ENCODE measurements around the gene PACSIN3.

Gene PACSIN3

GRCh38 chr11:47139878-47140277, 46.4 kb downstream of the PACSIN3 start:
- H3K4me3 ChIP-seq (ENCODE audit: low read depth, low read length) = no peak overlapping the region
- TF ChIP-seq CTCF (IDR thresholded peaks at IDR 0.05; ENCODE audit: low read depth, low read length) = no peak

GRCh38 chr11:47137476-47137875, 48.8 kb downstream of the PACSIN3 start:
- TF ChIP-seq CTCF (IDR thresholded peaks at IDR 0.05; ENCODE audit: low read depth, low read length) = no peak
- no peak overlapping the region for H3K4me3 ChIP-seq (ENCODE audit: low read depth, low read length)

GRCh38 chr11:47136921-47137320, 49.3 kb downstream of the PACSIN3 start:
- H3K4me3 ChIP-seq (ENCODE audit: low read depth, low read length) = no peak overlapping the region
- TF ChIP-seq CTCF (IDR thresholded peaks at IDR 0.05; ENCODE audit: low read depth, low read length) = no peak

- H3K4me3 ChIP-seq (ENCODE audit: low read depth, low read length) = no peak overlapping the region
- no peak for TF ChIP-seq CTCF (IDR thresholded peaks at IDR 0.05; ENCODE audit: low read depth, low read length)
Measured at GRCh38 chr11:47136327-47136726, 49.9 kb downstream of the PACSIN3 start.

GRCh38 chr11:47132981-47133380, 53.3 kb downstream of the PACSIN3 start:
- H3K4me3 ChIP-seq (ENCODE audit: low read depth, low read length) = no peak overlapping the region
- no peak for TF ChIP-seq CTCF (IDR thresholded peaks at IDR 0.05; ENCODE audit: low read depth, low read length)

GRCh38 chr11:47132490-47132889, 53.7 kb downstream of the PACSIN3 start:
- no peak overlapping the region for H3K4me3 ChIP-seq (ENCODE audit: low read depth, low read length)
- no peak for TF ChIP-seq CTCF (IDR thresholded peaks at IDR 0.05; ENCODE audit: low read depth, low read length)

- TF ChIP-seq CTCF (IDR thresholded peaks at IDR 0.05; ENCODE audit: low read depth, low read length) = no peak
- H3K4me3 ChIP-seq (ENCODE audit: low read depth, low read length) = no peak overlapping the region
Measured at GRCh38 chr11:47131136-47131535, 55.1 kb downstream of the PACSIN3 start.

All from WI38 (cell line).